SK-N-SH (cell line): ENCODE results near the gene ANXA8.
"Not testable (repeated sequence)": the region's sequence is repeated elsewhere in the genome, so short reads cannot be mapped to it uniquely, and the experiment has no call there.

Experiments used
- ELF1 ChIP-seq: IDR thresholded peaks from 2 replicates; pipeline ENCODE4 v1.4.0; 2012
- EP300 ChIP-seq, 2 experiments: IDR thresholded peaks; 2 replicates each; pipeline versions ENCODE4 v1.4.0 to v1.6.1; 2012; ENCODE audit warnings: borderline replicate concordance in 1 of 2, low read depth in 1 of 2, low read length in 1 of 2
- EZH2phosphoT487 ChIP-seq: fragments of 200-600 bp; sonication (generic); IDR thresholded peaks from 2 replicates; pipeline ENCODE4 v1.6.1; 2017; ENCODE audit warnings: low read depth, mixed run types, mild to moderate bottlenecking, antibody characterized with exemption, moderate library complexity, borderline replicate concordance
- SIN3A ChIP-seq: IDR thresholded peaks from 2 replicates; pipeline ENCODE4 v1.6.1; 2012; ENCODE audit warnings: low read depth, mild to moderate bottlenecking, low read length, moderate library complexity, borderline replicate concordance
- TCF12 ChIP-seq: IDR thresholded peaks from 2 replicates; pipeline ENCODE4 v1.4.0; 2012
- YY1 ChIP-seq: IDR thresholded peaks from 2 replicates; pipeline ENCODE4 v1.4.0; 2012; ENCODE audit warnings: low read depth, mild to moderate bottlenecking
- TF ChIP-seq, protein P1 (sequence below): fragments of 200-600 bp; sonication (generic); IDR thresholded peaks from 2 replicates; pipeline ENCODE4 v1.6.1; 2017; ENCODE audit warnings: antibody characterized with exemption, mild to moderate bottlenecking, moderate library complexity
- TF ChIP-seq, protein P2 (sequence below): IDR thresholded peaks from 2 replicates; pipeline ENCODE4 v1.4.0; 2012; ENCODE audit warnings: low read depth, borderline replicate concordance
- TF ChIP-seq, protein P3 (sequence below): fragments of 150-350 bp; IDR thresholded peaks from 2 replicates; pipeline ENCODE4 v1.6.1; 2017; ENCODE audit warnings: antibody characterized with exemption, low read length, low read depth, borderline replicate concordance
- TF ChIP-seq, protein P4 (sequence below): IDR thresholded peaks from 2 replicates; pipeline ENCODE4 v1.4.0; 2012; ENCODE audit warnings: low read depth

DNA sequence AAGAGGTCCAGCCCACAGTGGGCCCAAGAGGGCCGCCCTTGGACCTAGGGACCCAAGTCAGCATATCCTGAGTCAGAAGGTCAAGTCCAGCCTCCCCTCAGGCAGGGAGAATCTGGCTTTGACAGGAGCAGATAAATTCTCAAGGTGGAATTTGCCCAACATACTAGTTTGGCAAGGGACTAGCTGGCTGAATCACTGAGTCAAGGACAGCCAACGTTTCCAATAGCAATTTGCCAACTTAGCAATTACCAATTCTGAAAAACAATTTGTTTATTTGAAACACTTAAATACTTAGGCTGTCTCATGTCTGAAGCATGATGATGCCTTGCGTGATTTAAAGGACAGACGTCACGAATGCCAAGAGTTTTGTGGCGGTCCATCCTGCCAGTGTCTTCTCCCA, 10.3 kb upstream of the ANXA8 start:
- not testable (repeated sequence) for TF ChIP-seq EP300 (IDR thresholded peaks at IDR 0.05; ENCODE audit: borderline replicate concordance in 1 of 2, low read depth in 1 of 2, low read length in 1 of 2); ELF1; YY1; SIN3A; EZH2phosphoT487; TCF12
- TF ChIP-seq, protein P1, sequence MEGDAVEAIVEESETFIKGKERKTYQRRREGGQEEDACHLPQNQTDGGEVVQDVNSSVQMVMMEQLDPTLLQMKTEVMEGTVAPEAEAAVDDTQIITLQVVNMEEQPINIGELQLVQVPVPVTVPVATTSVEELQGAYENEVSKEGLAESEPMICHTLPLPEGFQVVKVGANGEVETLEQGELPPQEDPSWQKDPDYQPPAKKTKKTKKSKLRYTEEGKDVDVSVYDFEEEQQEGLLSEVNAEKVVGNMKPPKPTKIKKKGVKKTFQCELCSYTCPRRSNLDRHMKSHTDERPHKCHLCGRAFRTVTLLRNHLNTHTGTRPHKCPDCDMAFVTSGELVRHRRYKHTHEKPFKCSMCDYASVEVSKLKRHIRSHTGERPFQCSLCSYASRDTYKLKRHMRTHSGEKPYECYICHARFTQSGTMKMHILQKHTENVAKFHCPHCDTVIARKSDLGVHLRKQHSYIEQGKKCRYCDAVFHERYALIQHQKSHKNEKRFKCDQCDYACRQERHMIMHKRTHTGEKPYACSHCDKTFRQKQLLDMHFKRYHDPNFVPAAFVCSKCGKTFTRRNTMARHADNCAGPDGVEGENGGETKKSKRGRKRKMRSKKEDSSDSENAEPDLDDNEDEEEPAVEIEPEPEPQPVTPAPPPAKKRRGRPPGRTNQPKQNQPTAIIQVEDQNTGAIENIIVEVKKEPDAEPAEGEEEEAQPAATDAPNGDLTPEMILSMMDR: not testable (repeated sequence)
- TF ChIP-seq, protein P2, sequence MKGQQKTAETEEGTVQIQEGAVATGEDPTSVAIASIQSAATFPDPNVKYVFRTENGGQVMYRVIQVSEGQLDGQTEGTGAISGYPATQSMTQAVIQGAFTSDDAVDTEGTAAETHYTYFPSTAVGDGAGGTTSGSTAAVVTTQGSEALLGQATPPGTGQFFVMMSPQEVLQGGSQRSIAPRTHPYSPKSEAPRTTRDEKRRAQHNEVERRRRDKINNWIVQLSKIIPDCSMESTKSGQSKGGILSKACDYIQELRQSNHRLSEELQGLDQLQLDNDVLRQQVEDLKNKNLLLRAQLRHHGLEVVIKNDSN: not testable (repeated sequence)
- TF ChIP-seq, protein P3, sequence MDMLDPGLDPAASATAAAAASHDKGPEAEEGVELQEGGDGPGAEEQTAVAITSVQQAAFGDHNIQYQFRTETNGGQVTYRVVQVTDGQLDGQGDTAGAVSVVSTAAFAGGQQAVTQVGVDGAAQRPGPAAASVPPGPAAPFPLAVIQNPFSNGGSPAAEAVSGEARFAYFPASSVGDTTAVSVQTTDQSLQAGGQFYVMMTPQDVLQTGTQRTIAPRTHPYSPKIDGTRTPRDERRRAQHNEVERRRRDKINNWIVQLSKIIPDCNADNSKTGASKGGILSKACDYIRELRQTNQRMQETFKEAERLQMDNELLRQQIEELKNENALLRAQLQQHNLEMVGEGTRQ: not testable (repeated sequence)
- TF ChIP-seq, protein P4, sequence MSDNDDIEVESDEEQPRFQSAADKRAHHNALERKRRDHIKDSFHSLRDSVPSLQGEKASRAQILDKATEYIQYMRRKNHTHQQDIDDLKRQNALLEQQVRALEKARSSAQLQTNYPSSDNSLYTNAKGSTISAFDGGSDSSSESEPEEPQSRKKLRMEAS: not testable (repeated sequence)
